Measurements from ENCODE around the gene MS4A4E.
A peak's percentile ranks its signal among the peaks of the same experiment; 100 is the strongest.
"Not testable (repeated sequence)": the region's sequence is repeated elsewhere in the genome, so short reads cannot be mapped to it uniquely, and the experiment has no call there.

Gene MS4A4E

GRCh38 chr11:60242740-60243239 lies at the start of gene MS4A4E:
TSS of gene MS4A4E (minus strand) at chr11:60243137. CDS start at chr11:60230055, 13,082 bp downstream.
- no peak for DNase-seq (ENCODE audit: low spot score)
- TF ChIP-seq CTCF (IDR thresholded peaks at IDR 0.05): no peak
- peak within 1 kb of the TSS; percentile 14 for H3K4me3 ChIP-seq
- H3K27ac ChIP-seq: peak within 1 kb of the TSS in 1 of 2 donors; percentile 31

GRCh38 chr11:60292145-60292544 lies 49.2 kb upstream of the MS4A4E start:
- H3K4me3 ChIP-seq: no peak overlapping the region
- no peak for TF ChIP-seq CTCF (IDR thresholded peaks at IDR 0.05)
- no peak for DNase-seq (ENCODE audit: low spot score)
- H3K27ac ChIP-seq: no peak overlapping the region

GRCh38 chr11:60288531-60288930 lies 45.6 kb upstream of the MS4A4E start:
- H3K4me3 ChIP-seq: no peak overlapping the region
- DNase-seq (ENCODE audit: low spot score): no peak
- H3K27ac ChIP-seq: no peak overlapping the region
- TF ChIP-seq CTCF (IDR thresholded peaks at IDR 0.05): no peak

GRCh38 chr11:60285411-60286126 lies 42.6 kb upstream of the MS4A4E start:
- H3K4me3 ChIP-seq; DNase-seq (ENCODE audit: low spot score): not testable (repeated sequence)
- peak overlapping the region in 1 of 2 donors; percentile 11 for H3K27ac ChIP-seq

GRCh38 chr11:60282286-60282685 lies 39.3 kb upstream of the MS4A4E start:
- peak overlapping the region; percentile 38 for H3K4me3 ChIP-seq
- H3K27ac ChIP-seq: peak overlapping the region in 1 of 2 donors; percentile 76
- TF ChIP-seq CTCF (IDR thresholded peaks at IDR 0.05): no peak
- DNase-seq (ENCODE audit: low spot score): no peak

GRCh38 chr11:60281485-60281884 lies 38.5 kb upstream of the MS4A4E start:
- TF ChIP-seq CTCF (IDR thresholded peaks at IDR 0.05): no peak
- DNase-seq (ENCODE audit: low spot score): no peak
- peak overlapping the region; percentile 37 for H3K4me3 ChIP-seq
- peak overlapping the region in 1 of 2 donors; percentile 76 for H3K27ac ChIP-seq

- DNase-seq (ENCODE audit: low spot score): no peak
- Histone ChIP-seq H3K27ac (peak within 1 kb of the TSS in 1 of 2 donors; percentile 76), H3K4me3 (peak within 1 kb of the TSS; percentile 37)
- no peak for TF ChIP-seq CTCF (IDR thresholded peaks at IDR 0.05)
Observed at GRCh38 chr11:60280412-60280811, 37.5 kb upstream of the MS4A4E start, which contains the start of gene MS4A4A. TSS of gene MS4A4A (plus strand) at chr11:60280666. CDS start at chr11:60280676, 10 bp downstream.
